ENCODE results near the gene RAB40B.

RAB40B gene

DNA sequence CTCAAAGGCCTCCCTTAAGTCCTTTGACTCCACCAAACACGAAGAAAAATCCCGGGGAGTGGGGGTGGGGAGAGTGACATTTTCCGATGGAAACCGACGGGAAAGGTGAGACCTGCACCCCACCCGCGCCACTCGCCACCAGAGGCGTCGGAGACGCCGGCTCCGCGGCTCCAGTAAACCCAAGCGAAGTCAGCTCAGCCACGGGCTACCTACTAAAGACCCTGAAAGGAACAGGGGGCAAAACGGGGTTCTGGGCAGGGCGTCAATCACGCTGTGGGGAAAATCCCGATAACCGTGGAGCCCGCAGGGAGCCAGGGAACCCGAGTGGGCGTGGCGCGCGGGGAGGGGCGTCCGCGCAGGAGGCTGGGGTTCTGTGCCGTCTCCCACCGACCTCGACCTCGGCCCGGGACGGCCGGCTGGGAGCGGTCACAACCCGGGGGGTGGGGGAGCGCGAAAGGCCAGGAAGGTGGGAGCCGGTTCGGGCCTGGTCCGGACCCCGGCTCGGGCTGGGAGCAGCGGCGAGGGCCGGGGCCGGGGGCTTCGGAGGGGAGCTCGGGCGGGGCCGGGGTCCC, 50.8 kb downstream of the RAB40B start (continued):
- TF ChIP-seq, protein P1, sequence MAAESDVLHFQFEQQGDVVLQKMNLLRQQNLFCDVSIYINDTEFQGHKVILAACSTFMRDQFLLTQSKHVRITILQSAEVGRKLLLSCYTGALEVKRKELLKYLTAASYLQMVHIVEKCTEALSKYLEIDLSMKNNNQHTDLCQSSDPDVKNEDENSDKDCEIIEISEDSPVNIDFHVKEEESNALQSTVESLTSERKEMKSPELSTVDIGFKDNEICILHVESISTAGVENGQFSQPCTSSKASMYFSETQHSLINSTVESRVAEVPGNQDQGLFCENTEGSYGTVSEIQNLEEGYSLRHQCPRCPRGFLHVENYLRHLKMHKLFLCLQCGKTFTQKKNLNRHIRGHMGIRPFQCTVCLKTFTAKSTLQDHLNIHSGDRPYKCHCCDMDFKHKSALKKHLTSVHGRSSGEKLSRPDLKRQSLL (tag by site-specific recombination; IDR thresholded peaks at IDR 0.05), result no peak
- TF ChIP-seq GLIS2 (tag by site-specific recombination; IDR thresholded peaks at IDR 0.05) (peak; percentile 32), HOXD13 (CRISPR knock-in tag; IDR thresholded peaks at IDR 0.05; ENCODE audit: borderline replicate concordance) (no peak), ZNF785 (tag by site-specific recombination; IDR thresholded peaks at IDR 0.05) (no peak), GLI2 (tag by site-specific recombination; IDR thresholded peaks at IDR 0.05; ENCODE audit: borderline replicate concordance, low read depth) (no peak), ZNF114 (tag by site-specific recombination; IDR thresholded peaks at IDR 0.05) (no peak), ZNF121 (tag by site-specific recombination; IDR thresholded peaks at IDR 0.05) (no peak), ZBTB21 (tag by site-specific recombination; IDR thresholded peaks at IDR 0.05) (no peak), WT1 (tag by site-specific recombination; IDR thresholded peaks at IDR 0.05) (0 out of 2 replicates have a peak, but pooled peaks have one; percentile 12)
- TF ChIP-seq, protein P2, sequence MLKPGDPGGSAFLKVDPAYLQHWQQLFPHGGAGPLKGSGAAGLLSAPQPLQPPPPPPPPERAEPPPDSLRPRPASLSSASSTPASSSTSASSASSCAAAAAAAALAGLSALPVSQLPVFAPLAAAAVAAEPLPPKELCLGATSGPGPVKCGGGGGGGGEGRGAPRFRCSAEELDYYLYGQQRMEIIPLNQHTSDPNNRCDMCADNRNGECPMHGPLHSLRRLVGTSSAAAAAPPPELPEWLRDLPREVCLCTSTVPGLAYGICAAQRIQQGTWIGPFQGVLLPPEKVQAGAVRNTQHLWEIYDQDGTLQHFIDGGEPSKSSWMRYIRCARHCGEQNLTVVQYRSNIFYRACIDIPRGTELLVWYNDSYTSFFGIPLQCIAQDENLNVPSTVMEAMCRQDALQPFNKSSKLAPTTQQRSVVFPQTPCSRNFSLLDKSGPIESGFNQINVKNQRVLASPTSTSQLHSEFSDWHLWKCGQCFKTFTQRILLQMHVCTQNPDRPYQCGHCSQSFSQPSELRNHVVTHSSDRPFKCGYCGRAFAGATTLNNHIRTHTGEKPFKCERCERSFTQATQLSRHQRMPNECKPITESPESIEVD (tag by site-specific recombination; IDR thresholded peaks at IDR 0.05), result no peak
- TF ChIP-seq, protein P3, sequence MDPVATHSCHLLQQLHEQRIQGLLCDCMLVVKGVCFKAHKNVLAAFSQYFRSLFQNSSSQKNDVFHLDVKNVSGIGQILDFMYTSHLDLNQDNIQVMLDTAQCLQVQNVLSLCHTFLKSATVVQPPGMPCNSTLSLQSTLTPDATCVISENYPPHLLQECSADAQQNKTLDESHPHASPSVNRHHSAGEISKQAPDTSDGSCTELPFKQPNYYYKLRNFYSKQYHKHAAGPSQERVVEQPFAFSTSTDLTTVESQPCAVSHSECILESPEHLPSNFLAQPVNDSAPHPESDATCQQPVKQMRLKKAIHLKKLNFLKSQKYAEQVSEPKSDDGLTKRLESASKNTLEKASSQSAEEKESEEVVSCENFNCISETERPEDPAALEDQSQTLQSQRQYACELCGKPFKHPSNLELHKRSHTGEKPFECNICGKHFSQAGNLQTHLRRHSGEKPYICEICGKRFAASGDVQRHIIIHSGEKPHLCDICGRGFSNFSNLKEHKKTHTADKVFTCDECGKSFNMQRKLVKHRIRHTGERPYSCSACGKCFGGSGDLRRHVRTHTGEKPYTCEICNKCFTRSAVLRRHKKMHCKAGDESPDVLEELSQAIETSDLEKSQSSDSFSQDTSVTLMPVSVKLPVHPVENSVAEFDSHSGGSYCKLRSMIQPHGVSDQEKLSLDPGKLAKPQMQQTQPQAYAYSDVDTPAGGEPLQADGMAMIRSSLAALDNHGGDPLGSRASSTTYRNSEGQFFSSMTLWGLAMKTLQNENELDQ (tag by site-specific recombination; IDR thresholded peaks at IDR 0.05; ENCODE audit: low read depth), result no peak

DNA sequence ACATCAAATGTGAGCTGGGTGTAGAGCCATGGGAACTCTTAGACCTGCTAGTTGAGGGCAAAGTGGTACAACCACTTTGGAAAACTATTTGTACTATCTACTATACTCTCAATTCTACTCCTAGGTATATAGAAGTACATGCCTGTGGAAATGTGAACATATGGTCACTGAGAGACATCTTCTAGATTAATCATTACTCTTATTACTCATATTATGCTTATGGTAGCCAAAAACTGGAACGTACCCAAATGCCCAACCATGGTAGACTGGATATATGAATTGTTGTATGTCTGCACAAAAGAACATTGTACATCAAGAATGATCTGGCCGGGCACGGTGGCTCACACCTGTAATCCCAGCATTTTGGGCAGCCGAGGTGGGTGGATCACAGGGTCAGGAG, 53.0 kb downstream of the RAB40B start:
- Histone ChIP-seq H3K9me3 (ENCODE audit: control insufficient read depth, insufficient read depth, low read depth, low read length) (no peaks in the 10 kb centered on the region), H3K27ac (ENCODE audit: extremely low read depth, low read depth, low read length) (no peak overlapping the region), H3K36me3 (ENCODE audit: control insufficient read depth in 2 of 2, insufficient read depth in 1 of 2, low read length in 2 of 2) (peaks cover 24 to 52% of the 10 kb centered on the region in 2 experiments), H3K4me3 (ENCODE audit: low read depth, low read length) (no peak overlapping the region), H3K4me1 (ENCODE audit: control insufficient read depth, insufficient read depth, low read length) (peaks cover 7% of the 10 kb centered on the region)
- CTCF ChIA-PET, result interaction anchor here (0.6 to 0.7 kb wide), 2 partner anchors 36 to 135 kb away, joined by 3 to 4 read pairs; no protein-coding TSS in a partner anchor
- POLR2A ChIA-PET, result interaction anchor here (1.1 kb wide), 1 partner anchor 71 kb away, joined by 4 read pairs; the partner anchor contains the start of gene FN3KRP
- no peak for TF ChIP-seq ZNF132 (tag by site-specific recombination; IDR thresholded peaks at IDR 0.05; ENCODE audit: borderline replicate concordance)
- no peak for TF ChIP-seq ZNF416 (tag by site-specific recombination; IDR thresholded peaks at IDR 0.05)
- TF ChIP-seq, protein P4, sequence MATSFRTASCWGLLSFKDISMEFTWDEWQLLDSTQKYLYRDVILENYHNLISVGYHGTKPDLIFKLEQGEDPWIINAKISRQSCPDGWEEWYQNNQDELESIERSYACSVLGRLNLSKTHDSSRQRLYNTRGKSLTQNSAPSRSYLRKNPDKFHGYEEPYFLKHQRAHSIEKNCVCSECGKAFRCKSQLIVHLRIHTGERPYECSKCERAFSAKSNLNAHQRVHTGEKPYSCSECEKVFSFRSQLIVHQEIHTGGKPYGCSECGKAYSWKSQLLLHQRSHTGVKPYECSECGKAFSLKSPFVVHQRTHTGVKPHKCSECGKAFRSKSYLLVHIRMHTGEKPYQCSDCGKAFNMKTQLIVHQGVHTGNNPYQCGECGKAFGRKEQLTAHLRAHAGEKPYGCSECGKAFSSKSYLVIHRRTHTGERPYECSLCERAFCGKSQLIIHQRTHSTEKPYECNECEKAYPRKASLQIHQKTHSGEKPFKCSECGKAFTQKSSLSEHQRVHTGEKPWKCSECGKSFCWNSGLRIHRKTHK (tag by site-specific recombination; IDR thresholded peaks at IDR 0.05), result no peak
- TF ChIP-seq, protein P5, sequence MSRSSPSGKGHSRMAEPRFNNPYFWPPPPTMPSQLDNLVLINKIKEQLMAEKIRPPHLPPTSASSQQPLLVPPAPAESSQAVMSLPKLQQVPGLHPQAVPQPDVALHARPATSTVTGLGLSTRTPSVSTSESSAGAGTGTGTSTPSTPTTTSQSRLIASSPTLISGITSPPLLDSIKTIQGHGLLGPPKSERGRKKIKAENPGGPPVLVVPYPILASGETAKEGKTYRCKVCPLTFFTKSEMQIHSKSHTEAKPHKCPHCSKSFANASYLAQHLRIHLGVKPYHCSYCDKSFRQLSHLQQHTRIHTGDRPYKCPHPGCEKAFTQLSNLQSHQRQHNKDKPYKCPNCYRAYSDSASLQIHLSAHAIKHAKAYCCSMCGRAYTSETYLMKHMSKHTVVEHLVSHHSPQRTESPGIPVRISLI (tag by site-specific recombination; IDR thresholded peaks at IDR 0.05), result no peak
- no peak for TF ChIP-seq ZNF571 (tag by site-specific recombination; IDR thresholded peaks at IDR 0.05)
- TF ChIP-seq, protein P6, sequence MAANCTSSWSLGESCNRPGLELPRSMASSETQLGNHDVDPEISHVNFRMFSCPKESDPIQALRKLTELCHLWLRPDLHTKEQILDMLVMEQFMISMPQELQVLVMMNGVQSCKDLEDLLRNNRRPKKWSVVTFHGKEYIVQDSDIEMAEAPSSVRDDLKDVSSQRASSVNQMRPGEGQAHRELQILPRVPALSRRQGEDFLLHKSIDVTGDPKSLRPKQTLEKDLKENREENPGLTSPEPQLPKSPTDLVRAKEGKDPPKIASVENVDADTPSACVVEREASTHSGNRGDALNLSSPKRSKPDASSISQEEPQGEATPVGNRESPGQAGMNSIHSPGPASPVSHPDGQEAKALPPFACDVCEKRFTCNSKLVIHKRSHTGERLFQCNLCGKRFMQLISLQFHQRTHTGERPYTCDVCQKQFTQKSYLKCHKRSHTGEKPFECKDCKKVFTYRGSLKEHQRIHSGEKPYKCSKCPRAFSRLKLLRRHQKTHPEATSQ (tag by site-specific recombination; IDR thresholded peaks at IDR 0.05), result no peak
- no peak for TF ChIP-seq ZNF423 (tag by site-specific recombination; IDR thresholded peaks at IDR 0.05)
- TF ChIP-seq ZNF274 (IDR thresholded peaks at IDR 0.05; ENCODE audit: low read length), result no peak
- no peak for TF ChIP-seq ZNF274 (tag by site-specific recombination; IDR thresholded peaks at IDR 0.05; ENCODE audit: borderline replicate concordance)
- TF ChIP-seq ZNF830 (tag by site-specific recombination; IDR thresholded peaks at IDR 0.05; ENCODE audit: low read depth), result no peak
- no peak for TF ChIP-seq ZNF292 (tag by site-specific recombination; IDR thresholded peaks at IDR 0.05; ENCODE audit: borderline replicate concordance, low read depth)
- no peak for TF ChIP-seq ZNF248 (tag by site-specific recombination; IDR thresholded peaks at IDR 0.05)
- TF ChIP-seq, protein P7, sequence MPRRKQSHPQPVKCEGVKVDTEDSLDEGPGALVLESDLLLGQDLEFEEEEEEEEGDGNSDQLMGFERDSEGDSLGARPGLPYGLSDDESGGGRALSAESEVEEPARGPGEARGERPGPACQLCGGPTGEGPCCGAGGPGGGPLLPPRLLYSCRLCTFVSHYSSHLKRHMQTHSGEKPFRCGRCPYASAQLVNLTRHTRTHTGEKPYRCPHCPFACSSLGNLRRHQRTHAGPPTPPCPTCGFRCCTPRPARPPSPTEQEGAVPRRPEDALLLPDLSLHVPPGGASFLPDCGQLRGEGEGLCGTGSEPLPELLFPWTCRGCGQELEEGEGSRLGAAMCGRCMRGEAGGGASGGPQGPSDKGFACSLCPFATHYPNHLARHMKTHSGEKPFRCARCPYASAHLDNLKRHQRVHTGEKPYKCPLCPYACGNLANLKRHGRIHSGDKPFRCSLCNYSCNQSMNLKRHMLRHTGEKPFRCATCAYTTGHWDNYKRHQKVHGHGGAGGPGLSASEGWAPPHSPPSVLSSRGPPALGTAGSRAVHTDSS (tag by site-specific recombination; IDR thresholded peaks at IDR 0.05), result no peak
